ENCODE data around the gene ADGRE3. TPM values are rescaled to one million over a fixed set of nuclear protein-coding genes. Genes with fewer than 3 reads are reported as not detected.
"Not testable (repeated sequence)": the region's sequence is repeated elsewhere in the genome, so short reads cannot be mapped to it uniquely, and the experiment has no call there.

Gene ADGRE3
- total and polyA plus RNA-seq, 5 experiments from 2014 or later: not detected

DNA sequence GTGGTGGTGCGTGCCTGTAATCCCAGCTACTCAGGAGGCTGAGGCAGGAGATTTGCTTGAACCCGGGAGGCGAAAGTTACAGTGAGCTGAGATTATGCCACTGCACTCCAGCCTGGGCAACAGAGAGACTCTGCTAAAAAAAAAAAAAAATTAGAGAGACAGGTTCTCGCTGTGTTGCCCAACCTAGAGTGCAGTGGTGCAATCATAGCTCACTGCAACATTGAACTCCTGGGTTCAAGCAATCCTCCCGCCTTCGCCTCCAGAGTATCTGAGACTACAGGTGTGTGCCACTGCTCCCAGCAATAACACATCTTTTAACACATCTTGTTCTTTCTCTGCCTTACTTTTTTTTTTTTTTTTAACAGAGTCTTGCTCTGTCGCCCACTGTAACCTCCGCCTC is 59.0 kb downstream of the ADGRE3 start:
- Mint-ChIP-seq H3K9me3 (peaks cover 0 to 20% (median 13%) of the 10 kb centered on the region in 9 donors), H3K27me3 (peaks cover 0 to 12% (median 11%) of the 10 kb centered on the region in 5 donors), H3K36me3 (peaks cover 0 to 19% (median 12%) of the 10 kb centered on the region in 3 donors), H3K27ac (no peak overlapping the region), H3K4me3 (no peak overlapping the region), H3K4me1 (peaks cover 0 to 32% (median 3%) of the 10 kb centered on the region in 4 donors)
- ATAC-seq (no peak), DNase-seq (no peak)
- POLR2A ChIA-PET: no interaction called here

- Mint-ChIP-seq H3K27ac (peak overlapping the region in 2 of 10 donors; percentile 6 to 71), H3K36me3 (peaks cover 0 to 9% (median 5%) of the 10 kb centered on the region in 3 donors), H3K27me3 (peaks cover 0 to 12% (median 11%) of the 10 kb centered on the region in 5 donors), H3K9me3 (peaks cover 0 to 9% (median 5%) of the 10 kb centered on the region in 9 donors), H3K4me1 (peaks cover 0 to 32% (median 3%) of the 10 kb centered on the region in 4 donors), H3K4me3 (peak overlapping the region in 1 of 10 donors; percentile 65)
- POLR2A ChIA-PET: no interaction called here
- DNase-seq (peak in 1 of 10 donors; percentile 33), ATAC-seq (peak in 1 of 2 donors; percentile 69)
Observed at GRCh38 chr19:14614099-14614412, 60.6 kb downstream of the ADGRE3 start.

GRCh38 chr19:14613399-14614098 is 61.1 kb downstream of the ADGRE3 start:
- H3K36me3 Mint-ChIP-seq, POLR2A ChIA-PET, ATAC-seq, DNase-seq, H3K9me3 Mint-ChIP-seq: not testable (repeated sequence)
- Mint-ChIP-seq H3K4me3 (peak overlapping the region in 1 of 10 donors; percentile 65), H3K27me3 (peaks cover 0 to 12% (median 7%) of the 10 kb centered on the region in 5 donors), H3K27ac (peak overlapping the region in 2 of 10 donors; percentile 6 to 71), H3K4me1 (peaks cover 0 to 32% (median 3%) of the 10 kb centered on the region in 4 donors)

DNA sequence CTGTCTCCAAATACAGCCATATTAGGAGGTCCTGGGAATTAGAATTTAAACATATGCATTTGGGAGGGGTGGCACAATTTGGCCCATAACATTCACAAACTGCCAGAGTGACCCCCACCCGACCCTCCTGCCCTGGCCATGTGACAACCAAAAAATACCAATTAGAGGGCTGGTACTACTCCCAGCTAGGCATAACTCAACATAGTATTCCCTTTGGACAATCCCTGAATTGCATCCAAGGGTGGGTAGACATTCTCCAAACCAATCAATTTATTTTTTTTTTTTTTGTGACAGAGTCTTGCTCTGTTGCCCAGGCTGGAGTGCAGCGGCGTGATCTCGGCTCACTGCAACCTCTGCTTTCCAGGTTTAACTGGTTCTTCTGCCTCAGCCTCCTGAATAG is 62.0 kb downstream of the ADGRE3 start:
- no peak overlapping the region for H3K27ac Mint-ChIP-seq
- peaks cover 0 to 32% (median 3%) of the 10 kb centered on the region in 4 donors for H3K4me1 Mint-ChIP-seq
- POLR2A ChIA-PET: no interaction called here
- DNase-seq: no peak
- peaks cover 0 to 7% (median 2%) of the 10 kb centered on the region in 3 donors for H3K36me3 Mint-ChIP-seq
- no peak for ATAC-seq
- peaks cover 0 to 6% (median 0%) of the 10 kb centered on the region in 9 donors for H3K9me3 Mint-ChIP-seq
- no peak overlapping the region for H3K4me3 Mint-ChIP-seq
- peaks cover 0 to 11% (median 7%) of the 10 kb centered on the region in 5 donors for H3K27me3 Mint-ChIP-seq

- H3K27me3 Mint-ChIP-seq: peaks cover 0 to 11% (median 7%) of the 10 kb centered on the region in 5 donors
- H3K9me3 Mint-ChIP-seq, ATAC-seq, H3K4me3 Mint-ChIP-seq, POLR2A ChIA-PET, H3K36me3 Mint-ChIP-seq, H3K27ac Mint-ChIP-seq, DNase-seq: not testable (repeated sequence)
- peaks cover 0 to 32% (median 3%) of the 10 kb centered on the region in 4 donors for H3K4me1 Mint-ChIP-seq
Observed at GRCh38 chr19:14612242-14612641, 62.4 kb downstream of the ADGRE3 start.

- H3K27ac Mint-ChIP-seq: no peak overlapping the region
- peaks cover 0 to 2% (median under 1%) of the 10 kb centered on the region in 5 donors for H3K27me3 Mint-ChIP-seq
- H3K36me3 Mint-ChIP-seq: peaks cover 0 to under 1% (median 0%) of the 10 kb centered on the region in 3 donors
- peaks cover 0 to under 1% (median 0%) of the 10 kb centered on the region in 9 donors for H3K9me3 Mint-ChIP-seq
- no peak overlapping the region for H3K4me3 Mint-ChIP-seq
- peaks cover 0 to 33% (median 2%) of the 10 kb centered on the region in 4 donors for H3K4me1 Mint-ChIP-seq
- no peak for DNase-seq
- POLR2A ChIA-PET: no interaction called here
- ATAC-seq: no peak
Observed at GRCh38 chr19:14611051-14611450, 63.6 kb downstream of the ADGRE3 start.

- Mint-ChIP-seq H3K4me3 (no peak overlapping the region), H3K27me3 (peaks cover 0 to 2% (median 0%) of the 10 kb centered on the region in 5 donors), H3K27ac (no peak overlapping the region), H3K36me3 (no peaks in the 10 kb centered on the region), H3K9me3 (peaks cover 0 to 9% (median 0%) of the 10 kb centered on the region in 9 donors), H3K4me1 (peaks cover 3 to 35% (median 4%) of the 10 kb centered on the region in 4 donors)
- no peak for DNase-seq
- no peak for ATAC-seq
- POLR2A ChIA-PET: interaction anchor here (0.6 kb wide), 1 partner anchor 347 kb away, joined by 3 read pairs; no protein-coding TSS in a partner anchor
Observed at GRCh38 chr19:14606627-14607026, 68.0 kb downstream of the ADGRE3 start.

DNA sequence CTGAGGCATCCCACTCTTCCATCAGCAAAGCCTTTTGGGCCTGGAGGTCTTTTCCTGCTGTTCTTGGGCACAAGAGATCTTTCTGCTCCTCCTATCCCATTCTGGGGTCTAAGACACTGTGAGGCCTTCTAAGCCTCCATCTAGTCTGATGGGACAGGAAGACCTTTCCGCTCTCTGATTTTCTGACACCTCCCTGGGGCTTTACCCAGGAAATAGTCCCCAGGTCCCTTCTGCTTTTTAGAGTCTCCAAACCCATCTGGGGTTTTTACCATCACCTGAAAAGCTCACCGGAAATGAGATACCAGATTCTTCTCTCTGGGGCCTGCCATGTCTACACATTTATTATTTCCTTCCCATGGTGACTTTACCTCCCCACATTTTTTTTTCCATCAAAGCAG is 70.7 kb downstream of the ADGRE3 start:
- Mint-ChIP-seq H3K4me3 (peak overlapping the region in 2 of 10 donors; percentile 14 to 64), H3K4me1 (peaks cover 3 to 30% (median 4%) of the 10 kb centered on the region in 4 donors), H3K9me3 (peaks cover 0 to 9% (median 0%) of the 10 kb centered on the region in 9 donors), H3K27me3 (no peaks in the 10 kb centered on the region), H3K36me3 (no peaks in the 10 kb centered on the region), H3K27ac (peak overlapping the region in 7 of 10 donors; percentile 10 to 87 (median 36))
- POLR2A ChIA-PET: no interaction called here
- DNase-seq: peak in 1 of 10 donors; percentile 3
- ATAC-seq: peak; percentile 44 to 54

GRCh38 chr19:14599548-14600147 is 75.0 kb downstream of the ADGRE3 start:
- Mint-ChIP-seq H3K9me3 (peaks cover 0 to 17% (median 8%) of the 10 kb centered on the region in 9 donors), H3K4me1 (peaks cover 3 to 19% (median 5%) of the 10 kb centered on the region in 4 donors), H3K36me3 (peaks cover 0 to 10% (median 0%) of the 10 kb centered on the region in 3 donors), H3K27ac (no peak overlapping the region), H3K4me3 (no peak overlapping the region), H3K27me3 (peaks cover 3 to 17% (median 6%) of the 10 kb centered on the region in 5 donors)
- POLR2A ChIA-PET: no interaction called here
- no peak for ATAC-seq
- no peak for DNase-seq

DNA sequence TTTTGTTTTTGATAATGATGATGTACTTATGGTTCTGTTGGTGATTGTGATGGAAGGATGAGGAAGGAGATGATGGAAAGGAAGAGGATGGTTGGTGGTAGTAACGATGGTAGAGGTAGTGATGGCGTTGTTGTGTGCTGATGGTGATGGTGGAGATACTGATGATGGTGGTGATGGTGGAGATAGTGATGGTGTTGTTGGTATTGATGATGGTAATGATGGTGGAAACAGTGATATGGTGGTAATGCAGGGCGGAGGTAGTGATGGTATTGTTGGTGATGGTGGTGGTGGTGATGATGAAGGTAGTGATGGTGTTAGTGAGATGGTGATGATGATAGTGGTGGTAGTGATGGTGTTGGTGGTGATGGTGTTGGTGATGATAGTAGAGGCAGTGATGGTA is 79.1 kb downstream of the ADGRE3 start:
- ATAC-seq (no peak), DNase-seq (no peak)
- Mint-ChIP-seq H3K27ac (no peak overlapping the region), H3K36me3 (peaks cover 0 to 10% (median 0%) of the 10 kb centered on the region in 3 donors), H3K9me3 (peaks cover 0 to 15% (median 6%) of the 10 kb centered on the region in 9 donors), H3K4me1 (peaks cover 0 to 22% (median 2%) of the 10 kb centered on the region in 4 donors), H3K4me3 (no peak overlapping the region), H3K27me3 (peaks cover 5 to 23% (median 13%) of the 10 kb centered on the region in 5 donors)
- POLR2A ChIA-PET: no interaction called here

GRCh38 chr19:14589433-14589832 is 85.2 kb downstream of the ADGRE3 start:
- H3K4me3 Mint-ChIP-seq, POLR2A ChIA-PET, H3K36me3 Mint-ChIP-seq, DNase-seq, H3K9me3 Mint-ChIP-seq: not testable (repeated sequence)
- peaks cover 0 to 10% (median 4%) of the 10 kb centered on the region in 5 donors for H3K27me3 Mint-ChIP-seq
- H3K27ac Mint-ChIP-seq: peak overlapping the region in 1 of 10 donors; percentile 41
- peaks cover 0 to 30% (median under 1%) of the 10 kb centered on the region in 4 donors for H3K4me1 Mint-ChIP-seq
- ATAC-seq: peak in 1 of 2 donors; percentile 35

DNA sequence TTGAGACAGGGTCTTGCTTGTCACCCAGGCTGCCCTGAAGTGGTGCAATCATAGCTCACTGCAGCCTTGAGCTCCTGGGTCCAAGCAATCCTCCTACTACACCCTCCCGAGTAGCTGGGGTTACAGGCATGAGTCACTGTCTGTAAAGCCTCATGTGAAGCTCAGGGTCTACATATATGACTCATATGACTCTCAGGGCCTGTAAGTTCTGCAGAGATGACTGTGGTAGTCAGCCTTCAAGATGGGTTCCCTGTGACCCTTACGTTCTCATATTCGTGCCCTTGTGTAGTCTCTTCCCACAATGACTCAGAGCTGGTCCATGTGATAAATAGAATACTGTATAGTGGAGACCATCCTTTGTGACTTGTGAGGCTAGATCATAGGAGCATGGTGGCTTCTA is 89.5 kb downstream of the ADGRE3 start:
- DNase-seq, H3K36me3 Mint-ChIP-seq, H3K9me3 Mint-ChIP-seq, POLR2A ChIA-PET, H3K27me3 Mint-ChIP-seq: not testable (repeated sequence)
- Mint-ChIP-seq H3K4me1 (peaks cover 0 to 22% (median 0%) of the 10 kb centered on the region in 4 donors), H3K4me3 (peak overlapping the region in 1 of 10 donors; percentile 67), H3K27ac (peak overlapping the region in 1 of 10 donors; percentile 29)
- ATAC-seq: peak in 1 of 2 donors; percentile 75

GRCh38 chr19:14584372-14584771 is 90.3 kb downstream of the ADGRE3 start:
- DNase-seq, H3K27me3 Mint-ChIP-seq, H3K9me3 Mint-ChIP-seq, POLR2A ChIA-PET, ATAC-seq, H3K36me3 Mint-ChIP-seq: not testable (repeated sequence)
- Mint-ChIP-seq H3K4me3 (peak overlapping the region in 2 of 10 donors; percentile 58 to 88), H3K4me1 (peaks cover 0 to 23% (median 0%) of the 10 kb centered on the region in 4 donors), H3K27ac (peak overlapping the region in 1 of 10 donors; percentile 83)
